Hematopoietic multipotent progenitor cell treated with erythropoietin and hydrocortisone succinate and interleukin-3 and kit ligand, for 15 days (in vitro differentiated cells): ENCODE results near the gene OPN1LW.
A peak's percentile ranks its signal among the peaks of the same experiment; 100 is the strongest.
"Not testable (repeated sequence)": the region's sequence is repeated elsewhere in the genome, so short reads cannot be mapped to it uniquely, and the experiment has no call there.

Source experiments
- DNase-seq: peaks from one replicate; pipeline ENCODE4 v3.0.0-alpha.2; 2015; ENCODE audit warnings: low spot score

OPN1LW gene

DNA sequence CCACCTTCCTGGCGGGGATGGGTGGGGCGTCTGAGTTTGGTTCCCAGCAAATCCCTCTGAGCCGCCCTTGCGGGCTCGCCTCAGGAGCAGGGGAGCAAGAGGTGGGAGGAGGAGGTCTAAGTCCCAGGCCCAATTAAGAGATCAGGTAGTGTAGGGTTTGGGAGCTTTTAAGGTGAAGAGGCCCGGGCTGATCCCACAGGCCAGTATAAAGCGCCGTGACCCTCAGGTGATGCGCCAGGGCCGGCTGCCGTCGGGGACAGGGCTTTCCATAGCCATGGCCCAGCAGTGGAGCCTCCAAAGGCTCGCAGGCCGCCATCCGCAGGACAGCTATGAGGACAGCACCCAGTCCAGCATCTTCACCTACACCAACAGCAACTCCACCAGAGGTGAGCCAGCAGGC lies at the start of gene OPN1LW:
OPN1LW (plus strand) TSS at position 234 of the 400 bp plus-strand sequence; CDS start at position 275, 41 bp downstream.
- DNase-seq = not testable (repeated sequence)

DNA sequence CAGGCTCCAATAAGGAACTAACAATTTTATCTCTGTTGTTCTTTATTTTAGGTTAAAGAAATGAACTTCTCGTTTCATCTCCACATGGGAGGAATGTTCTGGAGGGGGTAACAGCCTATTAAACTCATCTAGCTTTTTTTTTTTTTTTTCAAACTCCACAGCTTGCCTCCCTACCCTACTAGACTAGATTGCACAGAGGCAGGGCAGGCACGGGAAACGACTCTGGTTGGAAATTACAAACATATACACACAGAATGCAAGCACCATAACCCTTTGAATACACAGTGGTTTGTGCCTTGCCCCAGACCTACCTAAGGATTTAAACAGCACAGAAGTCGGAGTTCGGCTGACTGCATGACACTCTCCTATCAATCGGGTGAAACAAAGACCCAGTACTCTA lies 49.2 kb upstream of the OPN1LW start:
- no peak for DNase-seq

DNA sequence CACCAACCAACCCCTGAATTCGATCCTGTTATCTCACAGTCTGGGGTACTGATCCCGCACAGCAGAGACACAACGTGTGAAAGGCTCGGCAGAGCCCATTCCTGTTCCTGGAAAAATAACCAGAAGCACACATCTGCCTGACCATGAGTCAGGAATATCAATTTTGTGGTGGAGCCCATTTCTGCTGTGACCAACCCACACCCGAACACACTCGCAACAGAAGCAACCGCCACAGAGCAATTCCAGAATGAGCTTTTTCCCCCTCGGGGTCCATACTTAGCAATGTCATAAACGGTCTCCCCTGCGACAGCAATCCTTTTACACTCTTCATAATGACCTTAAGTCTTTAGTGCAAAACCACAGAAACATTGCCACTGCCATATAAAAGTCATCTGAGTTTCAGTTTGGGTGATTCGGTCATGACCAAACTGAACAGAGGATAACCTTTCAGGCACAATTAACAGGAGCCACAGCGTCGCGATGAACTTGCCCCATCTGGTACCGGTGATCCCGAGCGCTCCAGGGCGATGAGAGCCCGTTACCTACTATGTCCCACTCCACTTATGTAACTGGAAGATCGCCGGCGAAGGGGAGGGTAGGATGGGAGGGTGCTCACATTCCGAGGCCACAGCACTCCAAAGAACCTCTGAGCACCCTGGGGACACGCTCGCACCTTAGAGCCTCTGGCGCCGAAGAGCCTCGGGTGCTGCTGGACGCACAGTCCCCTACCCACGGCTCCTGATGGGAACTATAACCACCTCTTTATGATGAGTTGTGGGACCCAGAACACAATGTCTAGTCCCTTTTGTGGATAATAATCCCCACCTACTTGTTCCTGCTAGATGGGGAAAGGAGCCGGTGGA lies 47.7 kb upstream of the OPN1LW start:
- DNase-seq = peak; percentile 9

DNA sequence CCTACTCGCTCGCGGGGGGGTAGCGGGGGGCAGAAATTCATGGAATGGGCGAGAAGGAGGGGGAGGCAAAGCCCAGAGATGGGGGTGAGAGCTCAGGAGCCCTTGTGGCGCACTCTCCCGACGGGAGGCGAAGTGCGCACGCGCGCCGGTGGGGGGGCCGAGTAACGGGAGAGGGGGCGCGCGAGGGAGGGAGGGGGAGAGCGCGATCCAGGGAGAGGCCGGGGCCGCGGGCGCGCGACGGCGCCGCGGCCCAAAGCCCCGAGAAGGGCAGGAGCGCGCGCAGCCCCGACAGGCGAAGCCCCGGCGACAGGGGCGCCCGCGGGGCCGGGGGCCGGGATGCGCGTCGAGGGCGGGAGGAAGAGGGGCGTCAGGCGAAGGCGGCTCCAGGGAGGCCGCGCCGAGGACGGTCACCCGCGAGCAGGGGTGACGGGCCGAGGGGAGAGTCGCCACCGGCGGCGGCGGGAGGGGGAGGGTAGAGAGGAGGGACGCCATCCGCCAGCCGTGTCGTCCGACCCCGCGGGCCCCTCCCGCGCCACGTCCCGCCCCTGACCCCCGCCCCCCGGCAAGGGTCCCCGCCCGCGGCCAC lies 46.9 kb upstream of the OPN1LW start:
- peak; percentile 50 for DNase-seq

DNA sequence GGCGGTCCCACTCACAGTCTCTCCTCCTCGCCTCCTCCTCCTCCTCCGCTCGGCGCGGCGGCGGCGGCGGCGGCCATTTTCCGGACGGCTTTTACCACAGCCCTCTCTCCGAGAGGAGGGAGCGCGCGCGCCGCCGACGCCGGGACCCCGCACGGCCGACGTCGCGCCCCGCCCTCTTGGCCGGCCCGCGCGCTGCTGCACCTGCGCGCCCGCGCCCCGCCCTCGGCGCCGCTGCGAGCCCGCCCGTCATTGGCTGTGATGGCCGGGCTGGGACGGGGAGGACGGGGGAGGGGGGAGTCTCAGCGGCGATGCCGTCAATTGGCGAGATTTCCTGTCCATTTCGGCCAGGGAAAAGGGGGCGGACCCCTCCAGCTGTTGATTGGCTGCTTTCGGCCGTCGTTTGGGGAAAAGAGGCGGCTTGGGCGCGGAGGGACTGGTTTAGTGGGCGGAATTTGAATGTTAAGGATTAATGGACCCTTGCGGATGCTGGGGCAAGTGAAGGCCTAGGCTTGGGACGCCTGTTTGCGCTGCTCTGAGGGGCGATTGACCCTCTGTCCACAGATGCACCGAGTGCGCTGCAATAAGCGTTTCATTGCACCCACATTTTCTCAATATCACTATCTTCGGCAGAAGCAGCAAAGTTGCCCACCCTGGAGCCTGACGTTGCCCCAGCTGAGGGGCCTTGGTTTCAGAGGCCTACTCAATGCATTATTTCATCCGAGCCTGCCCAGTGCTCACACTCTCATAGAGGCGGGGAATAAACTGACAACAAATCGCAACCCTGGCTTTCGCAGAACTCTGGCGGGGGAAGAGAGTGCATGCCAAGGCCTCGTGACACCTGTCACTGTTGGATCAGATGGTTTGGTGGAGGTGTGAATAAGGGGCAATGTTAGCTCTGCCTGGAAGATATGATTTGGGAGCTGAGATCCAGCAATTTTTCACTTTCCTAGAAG lies 46.2 kb upstream of the OPN1LW start, which contains the start of gene MECP2:
MECP2 (minus strand) TSS at position 129 of the 953 bp plus-strand sequence.
- peak; percentile 90 for DNase-seq

DNA sequence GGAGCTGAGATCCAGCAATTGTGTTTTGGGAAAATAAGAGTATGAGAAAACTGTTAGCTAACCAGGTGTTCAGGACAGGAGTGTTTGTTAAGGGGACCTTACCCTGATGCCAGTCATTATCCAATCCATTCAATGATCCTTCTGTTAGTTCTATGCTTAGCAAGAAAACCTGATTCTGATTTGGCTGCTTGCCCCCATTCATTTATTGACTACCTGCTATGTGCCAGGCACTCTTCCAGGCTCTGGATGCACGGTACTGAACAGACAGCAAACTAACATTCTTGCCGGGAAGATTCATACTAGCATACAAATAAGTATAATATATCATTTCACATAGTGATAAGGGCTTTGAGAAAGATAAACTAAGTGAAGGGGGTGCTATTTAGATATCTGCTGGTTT lies 45.5 kb upstream of the OPN1LW start:
- no peak for DNase-seq

DNA sequence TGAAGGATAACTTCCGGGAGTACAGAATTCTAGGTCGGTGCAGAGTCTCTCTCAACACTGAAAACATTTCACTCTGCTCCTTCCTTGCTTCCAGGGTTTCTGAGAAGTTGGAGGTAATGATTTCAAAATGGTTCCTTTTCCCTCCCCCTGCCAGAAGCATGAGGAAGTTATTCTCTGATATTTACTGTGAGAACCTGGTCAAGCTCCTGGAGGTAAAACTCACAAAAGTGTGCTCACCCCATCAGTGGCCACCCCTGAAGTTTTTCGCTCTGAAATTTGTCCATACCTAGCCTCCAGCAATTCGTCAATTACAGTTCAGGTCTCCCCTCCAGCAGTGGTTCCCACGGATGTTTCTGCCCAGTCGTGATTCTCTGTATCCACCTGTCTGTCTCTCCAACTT lies 30.3 kb upstream of the OPN1LW start:
- no peak for DNase-seq

DNA sequence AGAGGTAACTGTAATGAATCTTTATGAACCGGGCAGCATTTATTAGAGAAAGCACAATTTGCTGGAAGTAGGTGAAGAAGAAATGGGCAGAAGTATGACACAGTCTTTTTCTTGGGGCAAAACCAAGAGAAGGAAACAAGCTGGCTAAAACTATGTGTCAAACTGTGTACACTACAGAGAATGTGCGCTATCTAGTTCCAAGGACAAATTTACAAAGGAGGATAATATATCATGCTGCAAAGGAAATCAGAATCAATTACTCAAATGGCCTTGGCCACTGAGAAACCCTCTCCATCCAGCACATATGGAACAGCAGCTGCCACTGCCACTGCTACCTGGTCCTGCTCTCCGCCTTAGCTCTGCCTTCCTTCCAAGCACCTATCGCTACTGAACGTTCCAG lies 29.4 kb upstream of the OPN1LW start:
- no peak for DNase-seq

DNA sequence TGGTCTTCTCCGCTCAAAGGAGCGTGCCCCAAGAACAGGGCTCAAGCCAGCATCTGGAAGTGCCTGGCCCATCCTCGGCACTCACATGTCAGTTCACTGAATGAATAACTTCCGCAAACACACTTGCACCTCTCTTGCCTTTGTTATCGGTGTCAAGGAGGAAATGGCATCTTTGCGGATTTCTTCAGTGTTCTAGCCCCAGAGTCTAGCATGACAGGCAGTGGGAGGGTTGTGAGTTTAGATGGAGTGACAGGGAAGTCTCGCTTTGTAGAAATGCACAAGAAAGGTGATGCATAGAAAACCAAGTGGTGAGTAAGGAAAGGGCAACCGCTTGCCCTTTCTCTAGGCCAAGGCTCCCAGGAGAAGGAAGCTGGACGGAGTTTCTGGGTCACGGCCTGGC lies 29.0 kb upstream of the OPN1LW start:
- no peak for DNase-seq

DNA sequence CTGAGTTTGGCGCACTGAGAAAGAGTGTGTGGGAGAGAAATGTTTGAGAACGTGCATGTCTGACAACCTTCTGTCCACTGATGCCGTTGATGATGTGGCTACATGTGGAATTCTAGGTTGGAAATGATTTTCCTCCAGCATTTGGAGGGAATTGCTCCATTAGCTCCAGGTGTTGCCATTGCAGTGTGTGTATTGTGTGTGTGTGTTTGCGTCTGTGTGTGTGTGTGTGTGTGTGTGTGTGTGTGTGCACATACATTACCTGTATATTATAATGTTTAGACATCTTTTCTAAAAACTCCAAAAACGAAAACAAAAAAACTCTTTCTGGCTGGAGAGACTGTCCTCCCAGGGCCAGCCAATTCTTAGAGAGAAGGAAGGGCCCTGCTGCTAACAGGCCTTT lies 28.3 kb upstream of the OPN1LW start:
- no peak for DNase-seq

DNA sequence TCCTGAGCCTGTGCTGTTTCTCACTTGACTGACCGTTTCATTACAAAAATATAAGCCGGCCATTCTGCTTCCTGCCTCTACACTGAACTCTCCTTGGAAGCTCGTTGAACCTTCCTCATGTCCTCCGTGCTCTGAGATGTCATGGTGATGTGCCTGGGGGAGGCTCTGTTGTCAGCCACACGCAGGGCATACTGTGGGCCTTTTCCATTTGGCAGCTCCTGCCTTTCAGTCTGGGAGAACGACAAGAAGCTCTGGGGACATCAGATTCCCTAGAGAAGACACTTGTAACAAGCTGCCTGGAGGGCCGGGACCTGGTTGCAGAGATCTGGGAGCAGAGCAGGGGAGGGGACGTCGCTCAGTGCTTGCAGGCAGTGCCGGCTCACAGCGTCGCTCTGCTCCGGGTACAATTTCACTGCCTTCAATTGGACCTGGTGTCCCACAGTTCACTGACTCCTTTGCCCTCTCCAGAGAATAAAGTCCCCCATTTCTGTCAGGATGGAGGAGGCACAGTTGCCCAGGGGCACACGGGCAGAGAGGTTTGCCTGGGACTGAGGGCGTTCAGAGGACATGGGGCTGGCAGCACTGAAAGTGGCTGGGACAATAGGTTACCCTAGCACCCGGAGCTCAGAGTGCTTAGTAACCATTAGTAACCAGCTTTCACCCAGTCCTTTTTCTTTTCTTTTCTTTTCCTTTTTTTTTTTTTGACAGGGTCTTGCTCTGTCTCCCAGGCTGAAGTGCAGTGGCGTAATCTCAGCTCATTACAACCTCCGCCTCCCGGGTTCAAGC lies 27.4 kb upstream of the OPN1LW start:
- no peak for DNase-seq

DNA sequence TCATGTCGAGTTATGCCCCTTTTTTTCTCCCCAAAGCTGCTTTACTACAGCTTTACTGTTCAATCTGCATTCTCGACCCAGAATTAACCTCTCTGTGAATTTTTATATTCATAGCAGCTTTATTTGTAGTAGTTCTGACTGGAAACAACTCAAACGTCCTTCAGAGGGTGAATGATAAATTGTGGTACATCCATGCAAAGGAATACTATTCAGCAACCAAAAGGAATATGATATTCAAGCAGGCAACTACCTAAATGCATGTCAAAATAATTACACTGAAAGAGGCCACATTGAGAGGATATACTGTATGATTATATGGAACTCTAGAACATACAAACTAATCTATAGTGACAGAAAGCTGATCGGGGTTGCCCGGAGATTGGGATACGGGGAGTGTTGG lies 26.5 kb upstream of the OPN1LW start:
- DNase-seq = no peak

DNA sequence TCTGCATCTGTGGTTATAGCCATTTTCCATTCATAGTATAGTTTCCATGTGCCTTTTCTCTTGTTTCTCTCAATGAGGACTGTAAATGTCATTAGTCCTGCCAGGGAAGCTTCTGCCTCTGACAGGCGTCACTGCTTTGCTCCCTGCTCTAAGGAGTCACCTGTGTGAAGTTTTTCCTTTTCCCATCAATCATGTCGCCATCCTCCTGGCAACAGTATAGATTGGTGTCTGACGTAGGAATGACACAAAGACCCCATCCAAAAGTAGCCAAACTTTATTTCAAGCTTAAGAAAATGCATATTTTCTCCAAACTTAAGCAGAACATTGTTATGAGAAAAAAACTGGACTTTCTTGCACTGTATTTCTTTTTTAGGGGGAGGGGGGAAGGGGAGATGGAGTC lies 23.5 kb upstream of the OPN1LW start:
- DNase-seq = no peak

DNA sequence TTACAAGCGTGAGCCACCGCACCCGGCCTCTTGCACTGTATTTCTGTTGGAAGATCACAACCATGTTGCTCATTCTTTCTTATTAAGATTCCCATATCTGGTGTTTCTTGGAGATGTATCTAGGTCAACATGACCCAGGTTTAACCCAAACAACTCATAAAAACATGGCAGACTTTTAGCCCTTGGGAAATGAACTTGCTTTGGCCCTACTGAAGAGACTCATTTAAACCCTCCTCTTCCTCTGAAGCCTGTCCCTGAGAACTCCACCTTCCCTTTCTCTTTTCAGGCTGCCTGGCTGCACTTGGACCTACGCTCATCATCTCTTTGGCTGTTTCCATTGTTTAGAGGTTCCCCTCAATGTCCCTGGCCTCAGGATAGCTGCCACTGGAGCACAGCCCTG lies 22.8 kb upstream of the OPN1LW start:
- no peak for DNase-seq

DNA sequence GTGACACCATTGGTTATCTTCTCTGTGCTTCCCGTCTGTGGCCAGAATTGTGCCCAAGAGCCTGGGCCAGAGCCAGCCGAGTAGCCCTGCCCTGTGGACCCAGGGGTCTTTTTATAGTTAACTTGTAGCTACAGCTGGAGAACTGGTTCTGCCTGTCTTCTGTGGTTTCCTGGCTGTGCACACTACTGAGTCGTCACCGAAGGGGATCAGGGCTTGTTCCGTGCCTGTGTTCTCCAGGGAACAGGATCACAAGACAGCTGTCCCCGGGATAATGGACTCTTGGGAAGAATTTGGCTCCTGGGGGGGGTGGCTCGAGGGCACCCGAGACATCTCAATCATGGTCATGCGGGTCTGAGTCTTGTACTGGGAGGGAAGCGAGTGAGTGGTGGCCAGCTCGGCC lies 22.1 kb upstream of the OPN1LW start:
- DNase-seq = no peak

DNA sequence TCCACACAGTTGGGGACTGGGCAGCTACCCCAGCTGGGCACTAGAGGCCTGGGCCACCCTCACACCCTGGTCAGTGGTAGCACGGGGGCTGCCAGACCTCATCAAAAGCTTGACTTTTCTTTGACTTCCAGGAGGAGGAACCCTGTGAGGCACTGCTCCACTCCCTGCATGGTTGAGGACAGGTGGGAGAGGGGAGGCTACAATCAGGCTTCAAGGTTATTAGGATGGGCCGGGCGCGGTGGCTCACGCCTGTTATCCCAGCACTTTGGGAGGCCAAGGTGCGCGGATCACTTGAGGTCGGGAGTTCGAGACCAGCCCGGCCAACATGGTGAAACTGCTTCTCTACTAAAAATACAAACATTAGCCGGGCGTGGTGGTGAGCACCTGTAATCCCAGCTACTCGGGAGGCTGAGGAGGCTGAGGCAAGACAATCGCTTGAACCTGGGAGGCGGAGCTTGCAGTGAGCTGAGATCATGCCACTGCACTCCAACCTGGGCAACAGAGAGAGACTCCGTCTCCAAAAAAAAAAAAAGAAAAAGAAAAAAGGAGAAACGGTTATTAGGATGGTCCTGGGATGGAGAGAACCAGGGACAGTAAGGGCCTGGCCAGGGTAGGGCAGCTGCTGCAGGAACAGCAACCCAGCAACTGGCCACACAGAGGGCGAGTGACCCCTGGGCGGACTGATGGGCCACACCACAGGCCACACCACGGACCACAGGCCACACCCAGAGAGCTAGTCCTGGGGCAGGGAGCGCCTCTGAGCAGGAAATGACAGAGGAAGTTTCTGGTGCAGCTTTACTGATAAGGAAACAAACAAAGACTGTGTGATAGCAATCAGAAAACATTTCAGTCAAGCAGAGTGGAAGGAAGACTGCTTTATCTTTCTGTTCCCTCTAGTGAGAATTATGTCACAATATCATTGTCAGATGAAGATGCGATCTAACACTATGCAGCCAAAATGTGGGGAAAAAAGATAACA lies 20.5 kb upstream of the OPN1LW start:
- DNase-seq = no peak

DNA sequence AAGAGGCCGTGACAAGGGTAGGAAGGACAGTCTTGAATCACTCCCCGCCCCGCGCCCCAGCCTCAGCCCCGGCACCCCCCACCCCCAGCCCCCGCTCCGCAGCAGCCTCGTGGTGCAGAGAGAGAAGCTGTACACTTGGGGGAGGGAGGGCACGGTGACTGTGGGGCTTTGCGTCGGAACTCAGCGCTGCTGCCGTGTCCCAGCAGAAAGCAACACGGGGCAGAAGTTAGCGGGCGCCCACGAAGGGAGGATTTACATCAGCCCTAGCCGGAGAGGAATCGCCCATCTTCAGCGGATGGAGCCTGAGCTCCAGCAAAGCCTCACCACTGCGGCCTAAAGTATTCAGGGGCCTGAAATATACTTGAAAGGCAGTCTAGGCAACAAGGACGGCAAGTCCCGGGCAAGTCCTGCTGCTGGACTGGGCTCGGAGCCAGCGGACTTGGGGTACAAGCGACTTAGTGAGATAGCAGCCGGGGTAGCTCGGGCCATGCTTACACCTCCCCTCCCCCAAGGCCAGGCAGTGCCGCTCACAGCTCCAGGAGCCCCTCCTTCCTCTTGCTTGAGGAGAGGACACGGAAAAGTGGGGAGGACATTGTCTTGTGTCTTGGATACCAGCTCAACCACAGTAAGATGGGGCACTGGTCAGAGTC lies 18.5 kb upstream of the OPN1LW start:
- peak; percentile 13 for DNase-seq

DNA sequence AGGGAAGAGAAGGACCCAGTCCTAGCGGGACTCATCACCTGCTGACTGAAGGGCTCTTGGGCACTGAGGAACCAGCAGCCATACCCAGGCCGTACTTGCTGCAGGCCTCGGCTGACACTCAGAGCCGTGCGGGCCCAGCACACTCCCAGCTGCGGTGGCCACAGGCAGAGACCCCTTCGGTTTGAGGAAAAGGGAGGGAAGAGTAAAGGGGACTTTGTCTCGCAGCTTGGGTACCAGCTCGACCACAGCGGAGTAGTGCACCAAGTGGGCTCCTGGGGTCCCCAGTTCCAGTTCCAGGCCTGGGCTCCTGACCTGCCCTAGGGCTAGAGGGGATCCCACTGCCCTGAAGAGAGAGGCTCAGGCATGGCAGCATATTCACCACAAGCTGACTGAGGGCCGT lies 17.9 kb upstream of the OPN1LW start:
- DNase-seq = no peak

DNA sequence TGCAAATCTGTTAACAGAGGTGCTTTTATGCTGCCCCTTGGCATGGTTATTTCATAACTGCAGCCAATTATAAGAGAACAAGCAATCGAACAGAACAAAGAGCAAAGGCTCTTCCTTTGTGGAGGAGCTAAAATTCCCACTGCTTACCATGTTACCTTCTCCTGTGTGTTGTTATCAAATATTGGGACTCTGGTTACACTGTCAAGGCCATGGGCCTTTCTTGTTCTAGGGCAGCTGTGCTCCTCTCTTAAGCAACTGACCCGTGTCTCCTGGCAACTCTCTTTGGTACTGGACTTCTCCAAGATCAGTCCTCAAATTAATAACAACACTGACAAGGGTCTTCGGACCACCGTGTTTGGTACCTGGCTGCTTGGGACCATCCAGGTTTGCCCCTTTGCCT lies 12.1 kb upstream of the OPN1LW start:
- no peak for DNase-seq

DNA sequence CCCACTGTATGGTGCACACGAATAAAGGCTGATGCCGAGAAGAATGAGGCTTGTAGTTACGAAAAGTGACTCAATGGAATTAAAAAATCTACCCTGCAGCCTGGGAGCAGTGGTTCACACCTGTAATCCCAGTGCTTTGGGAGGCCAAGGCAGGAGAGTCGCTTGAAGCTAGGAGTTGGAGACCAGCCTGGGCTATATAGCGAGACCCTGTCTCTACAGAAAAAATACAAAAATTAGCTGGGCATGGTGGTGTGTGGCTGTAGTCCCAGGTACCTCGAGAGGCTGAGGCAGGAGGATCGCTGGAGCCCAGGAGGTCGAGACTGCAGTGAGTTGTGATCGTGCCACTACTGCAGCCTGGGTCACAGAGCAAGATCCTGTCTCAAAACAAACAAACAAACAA lies 11.7 kb upstream of the OPN1LW start:
- no peak for DNase-seq
